Measurements from ENCODE around the gene MRPS23.

The MRPS23 gene

GRCh38 chr17:57809879-57810278 is 40.0 kb downstream of the MRPS23 start:
- Histone ChIP-seq H3K4me3 (ENCODE audit: low read depth, low read length) (no peak overlapping the region), H3K27ac (peak overlapping the region; percentile 56), H3K27me3 (ENCODE audit: insufficient read depth, low read depth, severe bottlenecking) (no peaks in the 10 kb centered on the region), H3K9me3 (ENCODE audit: severe bottlenecking) (peaks cover 19% of the 10 kb centered on the region), H3K36me3 (no peaks in the 10 kb centered on the region)
- TF ChIP-seq, protein P1, sequence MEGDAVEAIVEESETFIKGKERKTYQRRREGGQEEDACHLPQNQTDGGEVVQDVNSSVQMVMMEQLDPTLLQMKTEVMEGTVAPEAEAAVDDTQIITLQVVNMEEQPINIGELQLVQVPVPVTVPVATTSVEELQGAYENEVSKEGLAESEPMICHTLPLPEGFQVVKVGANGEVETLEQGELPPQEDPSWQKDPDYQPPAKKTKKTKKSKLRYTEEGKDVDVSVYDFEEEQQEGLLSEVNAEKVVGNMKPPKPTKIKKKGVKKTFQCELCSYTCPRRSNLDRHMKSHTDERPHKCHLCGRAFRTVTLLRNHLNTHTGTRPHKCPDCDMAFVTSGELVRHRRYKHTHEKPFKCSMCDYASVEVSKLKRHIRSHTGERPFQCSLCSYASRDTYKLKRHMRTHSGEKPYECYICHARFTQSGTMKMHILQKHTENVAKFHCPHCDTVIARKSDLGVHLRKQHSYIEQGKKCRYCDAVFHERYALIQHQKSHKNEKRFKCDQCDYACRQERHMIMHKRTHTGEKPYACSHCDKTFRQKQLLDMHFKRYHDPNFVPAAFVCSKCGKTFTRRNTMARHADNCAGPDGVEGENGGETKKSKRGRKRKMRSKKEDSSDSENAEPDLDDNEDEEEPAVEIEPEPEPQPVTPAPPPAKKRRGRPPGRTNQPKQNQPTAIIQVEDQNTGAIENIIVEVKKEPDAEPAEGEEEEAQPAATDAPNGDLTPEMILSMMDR (IDR thresholded peaks at IDR 0.05; ENCODE audit: low read depth, low read length) = no peak
- DNase-seq = no peak

GRCh38 chr17:57808882-57809281 is 41.0 kb downstream of the MRPS23 start:
- H3K9me3 ChIP-seq (ENCODE audit: severe bottlenecking) = peaks cover 19% of the 10 kb centered on the region
- TF ChIP-seq, protein P1 (IDR thresholded peaks at IDR 0.05; ENCODE audit: low read depth, low read length) = no peak
- H3K27ac ChIP-seq = peak overlapping the region; percentile 95
- H3K36me3 ChIP-seq = no peaks in the 10 kb centered on the region
- no peak overlapping the region for H3K4me3 ChIP-seq (ENCODE audit: low read depth, low read length)
- no peak for DNase-seq
- no peaks in the 10 kb centered on the region for H3K27me3 ChIP-seq (ENCODE audit: insufficient read depth, low read depth, severe bottlenecking)

GRCh38 chr17:57806167-57806830 is 43.5 kb downstream of the MRPS23 start:
- Histone ChIP-seq H3K9me3 (ENCODE audit: severe bottlenecking) (peaks cover 20% of the 10 kb centered on the region), H3K27ac (peak overlapping the region; percentile 95), H3K4me3 (ENCODE audit: low read depth, low read length) (no peak overlapping the region), H3K27me3 (ENCODE audit: insufficient read depth, low read depth, severe bottlenecking) (no peaks in the 10 kb centered on the region), H3K36me3 (no peaks in the 10 kb centered on the region)
- TF ChIP-seq, protein P1 (IDR thresholded peaks at IDR 0.05; ENCODE audit: low read depth, low read length) = no peak
- DNase-seq = peak; percentile 77

- DNase-seq = no peak
- H3K36me3 ChIP-seq = no peaks in the 10 kb centered on the region
- no peak overlapping the region for H3K4me3 ChIP-seq (ENCODE audit: low read depth, low read length)
- TF ChIP-seq, protein P1 (IDR thresholded peaks at IDR 0.05; ENCODE audit: low read depth, low read length) = no peak
- no peak overlapping the region for H3K27ac ChIP-seq
- no peaks in the 10 kb centered on the region for H3K27me3 ChIP-seq (ENCODE audit: insufficient read depth, low read depth, severe bottlenecking)
- H3K9me3 ChIP-seq (ENCODE audit: severe bottlenecking) = peaks cover 20% of the 10 kb centered on the region
Measured at GRCh38 chr17:57803021-57803420, 46.8 kb downstream of the MRPS23 start.

DNA sequence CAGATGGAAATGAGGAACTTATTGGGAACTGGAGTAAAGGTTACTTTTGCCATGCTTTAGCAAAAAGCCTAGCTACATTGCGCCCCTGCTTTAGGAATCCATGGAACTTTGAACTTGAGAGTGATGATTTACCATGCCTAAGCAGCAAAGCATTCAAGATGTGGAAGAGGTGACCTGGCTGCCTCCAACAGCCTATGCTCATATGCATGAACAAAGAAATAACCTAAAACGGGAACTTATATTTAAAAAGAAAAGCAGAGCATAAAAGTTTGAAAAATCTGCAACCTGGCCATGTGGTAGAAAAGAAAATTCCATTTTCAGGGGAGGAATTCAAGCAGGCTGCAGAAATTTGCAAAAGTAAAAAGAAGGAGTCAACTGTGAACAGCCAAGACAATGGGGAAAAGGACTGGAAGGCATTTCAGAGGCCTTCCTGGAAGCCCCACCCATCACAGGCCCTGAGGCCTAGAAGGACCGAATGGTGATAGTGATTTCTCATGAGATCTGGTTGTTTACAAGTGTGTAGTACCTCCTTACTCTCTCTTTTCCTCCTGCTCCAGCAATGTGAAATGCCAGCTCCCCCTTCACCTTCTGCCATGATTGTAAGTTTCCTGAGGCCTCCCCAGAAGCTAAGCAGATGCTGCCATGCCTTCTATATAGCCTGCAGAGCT is 48.7 kb downstream of the MRPS23 start:
- Histone ChIP-seq H3K36me3 (no peaks in the 10 kb centered on the region), H3K4me3 (ENCODE audit: low read depth, low read length) (no peak overlapping the region), H3K27me3 (ENCODE audit: insufficient read depth, low read depth, severe bottlenecking) (no peaks in the 10 kb centered on the region), H3K9me3 (ENCODE audit: severe bottlenecking) (peaks cover 13% of the 10 kb centered on the region), H3K27ac (no peak overlapping the region)
- no peak for DNase-seq
- TF ChIP-seq, protein P1 (IDR thresholded peaks at IDR 0.05; ENCODE audit: low read depth, low read length) = no peak
